HepG2 (cell line): ENCODE measurements around the gene GRB2.

Source experiments
- EP300 ChIP-seq, 3 experiments: sonication (generic) in 1 of 3; formaldehyde crosslinking in 1 of 3; IDR thresholded peaks; 2 replicates each; pipeline versions ENCODE4 v1.5.1 to v1.6.1; 2011 to 2020; ENCODE audit warnings: low read depth in 2 of 3, low read length in 2 of 3, borderline replicate concordance in 1 of 3, improper control_type of control experiment in 1 of 3, mild to moderate bottlenecking in 1 of 3, missing genetic modification reagents in 1 of 3, moderate library complexity in 1 of 3
- PHF21A ChIP-seq: sonication (generic); formaldehyde crosslinking; IDR thresholded peaks from 2 replicates; pipeline ENCODE4 v1.5.0; 2020; ENCODE audit warnings: mild to moderate bottlenecking, missing genetic modification reagents
- POGZ ChIP-seq: sonication (generic); formaldehyde crosslinking; IDR thresholded peaks from 2 replicates; pipeline ENCODE4 v1.4.0; 2020; ENCODE audit warnings: mild to moderate bottlenecking, missing genetic modification reagents
- ZNF143 ChIP-seq: sonication (generic); formaldehyde crosslinking; IDR thresholded peaks from 2 replicates; pipeline ENCODE4 v1.4.0; 2020; ENCODE audit warnings: missing genetic modification reagents
- ZNF207 ChIP-seq: fragments of 450-650 bp; IDR thresholded peaks from 2 replicates; pipeline ENCODE4 v1.6.1; 2016; ENCODE audit warnings: antibody characterized with exemption, borderline replicate concordance
- ZNF615 ChIP-seq: sonication (generic); formaldehyde crosslinking; IDR thresholded peaks from 2 replicates; pipeline ENCODE4 v1.5.0; 2020; ENCODE audit warnings: mild to moderate bottlenecking, missing genetic modification reagents, borderline replicate concordance
- ZZZ3 ChIP-seq: sonication (generic); formaldehyde crosslinking; IDR thresholded peaks from 2 replicates; pipeline ENCODE4 v1.4.0; 2020; ENCODE audit warnings: missing genetic modification reagents, mild to moderate bottlenecking, borderline replicate concordance
- TF ChIP-seq, protein P1 (sequence below): sonication (generic); formaldehyde crosslinking; IDR thresholded peaks from 2 replicates; pipeline ENCODE4 v1.4.0; 2020; ENCODE audit warnings: low read depth, missing genetic modification reagents
- TF ChIP-seq, protein P2 (sequence below): sonication (generic); formaldehyde crosslinking; IDR thresholded peaks from 2 replicates; pipeline ENCODE4 v1.5.0; 2020; ENCODE audit warnings: mild to moderate bottlenecking, missing genetic modification reagents, moderate library complexity

DNA sequence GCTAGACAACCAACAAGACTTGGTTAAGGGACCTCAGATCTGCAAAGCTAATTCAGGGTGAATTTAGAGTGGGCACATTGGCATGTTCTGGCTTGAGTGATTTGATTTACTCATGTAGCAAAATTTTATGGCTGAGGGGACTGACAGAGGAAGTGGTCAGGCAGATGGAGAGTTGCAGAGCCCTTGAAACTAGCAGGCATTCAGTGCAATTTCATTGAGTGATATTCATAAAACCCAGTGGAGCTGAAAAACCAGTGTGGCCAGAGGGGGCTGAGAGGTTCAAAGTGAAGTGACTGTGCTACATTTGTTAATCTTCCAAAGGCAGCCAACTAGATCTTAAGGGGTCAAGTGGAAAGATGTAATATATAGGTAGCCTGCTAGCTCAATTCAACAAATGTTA, 48.7 kb upstream of the GRB2 start:
- TF ChIP-seq ZNF143, result no peak
- no peak for TF ChIP-seq EP300 (IDR thresholded peaks at IDR 0.05; ENCODE audit: low read depth in 2 of 2, low read length in 2 of 2)
- no peak for TF ChIP-seq EP300 (CRISPR knock-in tag; IDR thresholded peaks at IDR 0.05; ENCODE audit: borderline replicate concordance)
- no peak for TF ChIP-seq ZZZ3 (CRISPR knock-in tag)
- TF ChIP-seq ZNF615 (CRISPR knock-in tag), result no peak
- TF ChIP-seq ZNF207, result no peak
- TF ChIP-seq, protein P1, sequence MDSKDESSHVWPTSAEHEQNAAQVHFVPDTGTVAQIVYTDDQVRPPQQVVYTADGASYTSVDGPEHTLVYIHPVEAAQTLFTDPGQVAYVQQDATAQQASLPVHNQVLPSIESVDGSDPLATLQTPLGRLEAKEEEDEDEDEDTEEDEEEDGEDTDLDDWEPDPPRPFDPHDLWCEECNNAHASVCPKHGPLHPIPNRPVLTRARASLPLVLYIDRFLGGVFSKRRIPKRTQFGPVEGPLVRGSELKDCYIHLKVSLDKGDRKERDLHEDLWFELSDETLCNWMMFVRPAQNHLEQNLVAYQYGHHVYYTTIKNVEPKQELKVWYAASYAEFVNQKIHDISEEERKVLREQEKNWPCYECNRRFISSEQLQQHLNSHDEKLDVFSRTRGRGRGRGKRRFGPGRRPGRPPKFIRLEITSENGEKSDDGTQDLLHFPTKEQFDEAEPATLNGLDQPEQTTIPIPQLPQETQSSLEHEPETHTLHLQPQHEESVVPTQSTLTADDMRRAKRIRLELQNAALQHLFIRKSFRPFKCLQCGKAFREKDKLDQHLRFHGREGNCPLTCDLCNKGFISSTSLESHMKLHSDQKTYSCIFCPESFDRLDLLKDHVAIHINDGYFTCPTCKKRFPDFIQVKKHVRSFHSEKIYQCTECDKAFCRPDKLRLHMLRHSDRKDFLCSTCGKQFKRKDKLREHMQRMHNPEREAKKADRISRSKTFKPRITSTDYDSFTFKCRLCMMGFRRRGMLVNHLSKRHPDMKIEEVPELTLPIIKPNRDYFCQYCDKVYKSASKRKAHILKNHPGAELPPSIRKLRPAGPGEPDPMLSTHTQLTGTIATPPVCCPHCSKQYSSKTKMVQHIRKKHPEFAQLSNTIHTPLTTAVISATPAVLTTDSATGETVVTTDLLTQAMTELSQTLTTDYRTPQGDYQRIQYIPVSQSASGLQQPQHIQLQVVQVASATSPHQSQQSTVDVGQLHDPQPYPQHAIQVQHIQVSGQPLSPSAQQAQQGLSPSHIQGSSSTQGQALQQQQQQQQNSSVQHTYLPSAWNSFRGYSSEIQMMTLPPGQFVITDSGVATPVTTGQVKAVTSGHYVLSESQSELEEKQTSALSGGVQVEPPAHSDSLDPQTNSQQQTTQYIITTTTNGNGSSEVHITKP (CRISPR knock-in tag), result no peak
- TF ChIP-seq PHF21A, result no peak
- TF ChIP-seq, protein P2, sequence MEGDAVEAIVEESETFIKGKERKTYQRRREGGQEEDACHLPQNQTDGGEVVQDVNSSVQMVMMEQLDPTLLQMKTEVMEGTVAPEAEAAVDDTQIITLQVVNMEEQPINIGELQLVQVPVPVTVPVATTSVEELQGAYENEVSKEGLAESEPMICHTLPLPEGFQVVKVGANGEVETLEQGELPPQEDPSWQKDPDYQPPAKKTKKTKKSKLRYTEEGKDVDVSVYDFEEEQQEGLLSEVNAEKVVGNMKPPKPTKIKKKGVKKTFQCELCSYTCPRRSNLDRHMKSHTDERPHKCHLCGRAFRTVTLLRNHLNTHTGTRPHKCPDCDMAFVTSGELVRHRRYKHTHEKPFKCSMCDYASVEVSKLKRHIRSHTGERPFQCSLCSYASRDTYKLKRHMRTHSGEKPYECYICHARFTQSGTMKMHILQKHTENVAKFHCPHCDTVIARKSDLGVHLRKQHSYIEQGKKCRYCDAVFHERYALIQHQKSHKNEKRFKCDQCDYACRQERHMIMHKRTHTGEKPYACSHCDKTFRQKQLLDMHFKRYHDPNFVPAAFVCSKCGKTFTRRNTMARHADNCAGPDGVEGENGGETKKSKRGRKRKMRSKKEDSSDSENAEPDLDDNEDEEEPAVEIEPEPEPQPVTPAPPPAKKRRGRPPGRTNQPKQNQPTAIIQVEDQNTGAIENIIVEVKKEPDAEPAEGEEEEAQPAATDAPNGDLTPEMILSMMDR (CRISPR knock-in tag), result no peak
- no peak for TF ChIP-seq POGZ (CRISPR knock-in tag)
